ENCODE measurements around the gene ARRB2.

ARRB2 gene

GRCh38 chr17:4716081-4716480, 5.6 kb downstream of the ARRB2 start:
- ChIA-PET POLR2A (interaction anchor here (0.7 to 1.0 kb wide), 2 partner anchors 14 to 19 kb away, joined by 3 to 4 read pairs; no protein-coding TSS in a partner anchor), CTCF (no interaction called here)
- no peak for DNase-seq (ENCODE audit: extremely low spot score)
- no peak for TF ChIP-seq SUZ12 (IDR thresholded peaks at IDR 0.05)
- TF ChIP-seq CTBP1 (IDR thresholded peaks at IDR 0.05; ENCODE audit: borderline replicate concordance) = no peak
- TF ChIP-seq BHLHE40 (IDR thresholded peaks at IDR 0.05; ENCODE audit: borderline replicate concordance) = no peak
- no peak for TF ChIP-seq FOXK2 (IDR thresholded peaks at IDR 0.05)
- no peak for TF ChIP-seq FOXM1 (IDR thresholded peaks at IDR 0.05; ENCODE audit: borderline replicate concordance)
- TF ChIP-seq SP1 (IDR thresholded peaks at IDR 0.05) = no peak
- no peak for TF ChIP-seq TARDBP (IDR thresholded peaks at IDR 0.05)

GRCh38 chr17:4717791-4718190, 7.4 kb downstream of the ARRB2 start:
- ChIA-PET CTCF (no interaction called here), POLR2A (no interaction called here)
- TF ChIP-seq CTBP1 (IDR thresholded peaks at IDR 0.05; ENCODE audit: borderline replicate concordance) (no peak), TARDBP (IDR thresholded peaks at IDR 0.05) (no peak), FOXK2 (IDR thresholded peaks at IDR 0.05) (no peak), L3MBTL2 (conservative IDR thresholded peaks at IDR 0.05) (no peak), BHLHE40 (IDR thresholded peaks at IDR 0.05; ENCODE audit: borderline replicate concordance) (no peak), LEF1 (IDR thresholded peaks at IDR 0.05; ENCODE audit: borderline replicate concordance) (no peak), ZNF384 (IDR thresholded peaks at IDR 0.05) (no peak), ARNT (IDR thresholded peaks at IDR 0.05) (no peak), FOXM1 (IDR thresholded peaks at IDR 0.05; ENCODE audit: borderline replicate concordance) (no peak), SUZ12 (IDR thresholded peaks at IDR 0.05) (no peak), SP1 (IDR thresholded peaks at IDR 0.05) (no peak), NFRKB (IDR thresholded peaks at IDR 0.05) (no peak), HDGF (IDR thresholded peaks at IDR 0.05; ENCODE audit: borderline replicate concordance) (no peak), ELF4 (IDR thresholded peaks at IDR 0.05) (no peak), FOXA1 (IDR thresholded peaks at IDR 0.05) (no peak), PKNOX1 (IDR thresholded peaks at IDR 0.05) (no peak)
- DNase-seq (ENCODE audit: extremely low spot score) = no peak

GRCh38 chr17:4718276-4718675, 7.8 kb downstream of the ARRB2 start:
- CTCF ChIA-PET = no interaction called here
- POLR2A ChIA-PET = no interaction called here
- DNase-seq (ENCODE audit: extremely low spot score) = no peak
- TF ChIP-seq CTBP1 (IDR thresholded peaks at IDR 0.05; ENCODE audit: borderline replicate concordance) (no peak), TARDBP (IDR thresholded peaks at IDR 0.05) (no peak), FOXK2 (IDR thresholded peaks at IDR 0.05) (no peak), BHLHE40 (IDR thresholded peaks at IDR 0.05; ENCODE audit: borderline replicate concordance) (no peak), FOXM1 (IDR thresholded peaks at IDR 0.05; ENCODE audit: borderline replicate concordance) (no peak), ARNT (IDR thresholded peaks at IDR 0.05) (no peak), L3MBTL2 (conservative IDR thresholded peaks at IDR 0.05) (no peak), SP1 (IDR thresholded peaks at IDR 0.05) (no peak), FOXA1 (IDR thresholded peaks at IDR 0.05) (no peak), ELF4 (IDR thresholded peaks at IDR 0.05) (no peak), NFRKB (IDR thresholded peaks at IDR 0.05) (no peak), PKNOX1 (IDR thresholded peaks at IDR 0.05) (no peak), SUZ12 (IDR thresholded peaks at IDR 0.05) (no peak), HDGF (IDR thresholded peaks at IDR 0.05; ENCODE audit: borderline replicate concordance) (no peak), ZNF384 (IDR thresholded peaks at IDR 0.05) (no peak), LEF1 (IDR thresholded peaks at IDR 0.05; ENCODE audit: borderline replicate concordance) (no peak)

- POLR2A ChIA-PET = no interaction called here
- no peak for DNase-seq (ENCODE audit: extremely low spot score)
- TF ChIP-seq L3MBTL2 (conservative IDR thresholded peaks at IDR 0.05) (no peak), FOXM1 (IDR thresholded peaks at IDR 0.05; ENCODE audit: borderline replicate concordance) (no peak), BHLHE40 (IDR thresholded peaks at IDR 0.05; ENCODE audit: borderline replicate concordance) (no peak), FOXA1 (IDR thresholded peaks at IDR 0.05) (no peak), CTBP1 (IDR thresholded peaks at IDR 0.05; ENCODE audit: borderline replicate concordance) (no peak), SP1 (IDR thresholded peaks at IDR 0.05) (no peak), PKNOX1 (IDR thresholded peaks at IDR 0.05) (no peak), HDGF (IDR thresholded peaks at IDR 0.05; ENCODE audit: borderline replicate concordance) (no peak), TARDBP (IDR thresholded peaks at IDR 0.05) (no peak), NFRKB (IDR thresholded peaks at IDR 0.05) (no peak), SUZ12 (IDR thresholded peaks at IDR 0.05) (no peak), LEF1 (IDR thresholded peaks at IDR 0.05; ENCODE audit: borderline replicate concordance) (no peak), ZNF384 (IDR thresholded peaks at IDR 0.05) (no peak), FOXK2 (IDR thresholded peaks at IDR 0.05) (no peak), ELF4 (IDR thresholded peaks at IDR 0.05) (no peak), ARNT (IDR thresholded peaks at IDR 0.05) (no peak)
- CTCF ChIA-PET = no interaction called here
Measured at GRCh38 chr17:4719146-4719545, 8.7 kb downstream of the ARRB2 start.

GRCh38 chr17:4719684-4720221, 9.3 kb downstream of the ARRB2 start:
- ChIA-PET POLR2A (interaction anchor here (1.0 kb wide), 1 partner anchor 189 kb away, joined by 3 read pairs; no protein-coding TSS in a partner anchor), CTCF (no interaction called here)
- TF ChIP-seq FOXM1 (IDR thresholded peaks at IDR 0.05; ENCODE audit: borderline replicate concordance) (no peak), SP1 (IDR thresholded peaks at IDR 0.05) (no peak), ZNF384 (IDR thresholded peaks at IDR 0.05) (no peak), FOXA1 (IDR thresholded peaks at IDR 0.05) (no peak), ELF4 (IDR thresholded peaks at IDR 0.05) (no peak), NFRKB (IDR thresholded peaks at IDR 0.05) (no peak)
- peak; percentile 30 for DNase-seq (ENCODE audit: extremely low spot score)

GRCh38 chr17:4720787-4721186, 10.4 kb downstream of the ARRB2 start:
- CTCF ChIA-PET = no interaction called here
- TF ChIP-seq ZNF384 (IDR thresholded peaks at IDR 0.05) = no peak
- TF ChIP-seq PKNOX1 (IDR thresholded peaks at IDR 0.05) = no peak
- TF ChIP-seq NFRKB (IDR thresholded peaks at IDR 0.05) = no peak
- no peak for TF ChIP-seq FOXM1 (IDR thresholded peaks at IDR 0.05; ENCODE audit: borderline replicate concordance)
- no peak for TF ChIP-seq TARDBP (IDR thresholded peaks at IDR 0.05)
- TF ChIP-seq SP1 (IDR thresholded peaks at IDR 0.05) = no peak
- TF ChIP-seq ARNT (IDR thresholded peaks at IDR 0.05) = no peak
- TF ChIP-seq CTBP1 (IDR thresholded peaks at IDR 0.05; ENCODE audit: borderline replicate concordance) = no peak
- TF ChIP-seq SUZ12 (IDR thresholded peaks at IDR 0.05) = no peak
- no peak for TF ChIP-seq ELF4 (IDR thresholded peaks at IDR 0.05)
- no peak for TF ChIP-seq LEF1 (IDR thresholded peaks at IDR 0.05; ENCODE audit: borderline replicate concordance)
- TF ChIP-seq BHLHE40 (IDR thresholded peaks at IDR 0.05; ENCODE audit: borderline replicate concordance) = no peak
- TF ChIP-seq FOXA1 (IDR thresholded peaks at IDR 0.05) = no peak
- TF ChIP-seq FOXK2 (IDR thresholded peaks at IDR 0.05) = no peak
- TF ChIP-seq HDGF (IDR thresholded peaks at IDR 0.05; ENCODE audit: borderline replicate concordance) = no peak
- no peak for TF ChIP-seq L3MBTL2 (conservative IDR thresholded peaks at IDR 0.05)
- POLR2A ChIA-PET = interaction anchor here (1.0 kb wide), 1 partner anchor 188 kb away, joined by 3 read pairs; no protein-coding TSS in a partner anchor
- DNase-seq (ENCODE audit: extremely low spot score) = no peak

All from HEK293T (cell line).